AG09309 (cell line): ENCODE data around the gene TSHZ1.

Experiments
- DNase-seq: peaks from one replicate; pipeline ENCODE4 v3.0.0-alpha.2; 2010; ENCODE audit warnings: low read depth
- H3K4me3 ChIP-seq: 2 replicates; pipeline ENCODE4 v1.5.1; 2011; ENCODE audit warnings: mild to moderate bottlenecking, low read depth, low read length, moderate library complexity; ENCODE audit not compliant: control insufficient read depth
- TF ChIP-seq, protein P1 (sequence below): IDR thresholded peaks from 2 replicates; pipeline ENCODE4 v1.5.1; 2011; ENCODE audit warnings: mild to moderate bottlenecking, low read depth, low read length, inconsistent platforms; ENCODE audit not compliant: insufficient read depth, control insufficient read depth; ENCODE audit errors: missing control alignments

Gene TSHZ1

DNA sequence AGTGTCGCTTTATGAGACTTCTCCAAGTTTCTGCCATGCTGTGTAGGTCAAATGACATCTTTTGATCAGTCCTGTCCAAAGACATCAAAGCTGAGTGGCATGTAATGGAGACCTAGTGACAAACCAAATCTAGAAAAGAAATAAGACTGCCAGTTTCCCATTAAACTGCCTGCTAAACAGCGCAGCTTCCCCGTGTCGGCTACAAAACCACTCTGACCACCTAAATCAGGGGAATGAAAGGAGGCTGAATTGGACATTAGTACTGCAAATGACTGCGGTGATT lies 57.7 kb downstream of the TSHZ1 start:
- H3K4me3 ChIP-seq: no peak overlapping the region
- DNase-seq: no peak
- TF ChIP-seq, protein P1, sequence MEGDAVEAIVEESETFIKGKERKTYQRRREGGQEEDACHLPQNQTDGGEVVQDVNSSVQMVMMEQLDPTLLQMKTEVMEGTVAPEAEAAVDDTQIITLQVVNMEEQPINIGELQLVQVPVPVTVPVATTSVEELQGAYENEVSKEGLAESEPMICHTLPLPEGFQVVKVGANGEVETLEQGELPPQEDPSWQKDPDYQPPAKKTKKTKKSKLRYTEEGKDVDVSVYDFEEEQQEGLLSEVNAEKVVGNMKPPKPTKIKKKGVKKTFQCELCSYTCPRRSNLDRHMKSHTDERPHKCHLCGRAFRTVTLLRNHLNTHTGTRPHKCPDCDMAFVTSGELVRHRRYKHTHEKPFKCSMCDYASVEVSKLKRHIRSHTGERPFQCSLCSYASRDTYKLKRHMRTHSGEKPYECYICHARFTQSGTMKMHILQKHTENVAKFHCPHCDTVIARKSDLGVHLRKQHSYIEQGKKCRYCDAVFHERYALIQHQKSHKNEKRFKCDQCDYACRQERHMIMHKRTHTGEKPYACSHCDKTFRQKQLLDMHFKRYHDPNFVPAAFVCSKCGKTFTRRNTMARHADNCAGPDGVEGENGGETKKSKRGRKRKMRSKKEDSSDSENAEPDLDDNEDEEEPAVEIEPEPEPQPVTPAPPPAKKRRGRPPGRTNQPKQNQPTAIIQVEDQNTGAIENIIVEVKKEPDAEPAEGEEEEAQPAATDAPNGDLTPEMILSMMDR: no peak

DNA sequence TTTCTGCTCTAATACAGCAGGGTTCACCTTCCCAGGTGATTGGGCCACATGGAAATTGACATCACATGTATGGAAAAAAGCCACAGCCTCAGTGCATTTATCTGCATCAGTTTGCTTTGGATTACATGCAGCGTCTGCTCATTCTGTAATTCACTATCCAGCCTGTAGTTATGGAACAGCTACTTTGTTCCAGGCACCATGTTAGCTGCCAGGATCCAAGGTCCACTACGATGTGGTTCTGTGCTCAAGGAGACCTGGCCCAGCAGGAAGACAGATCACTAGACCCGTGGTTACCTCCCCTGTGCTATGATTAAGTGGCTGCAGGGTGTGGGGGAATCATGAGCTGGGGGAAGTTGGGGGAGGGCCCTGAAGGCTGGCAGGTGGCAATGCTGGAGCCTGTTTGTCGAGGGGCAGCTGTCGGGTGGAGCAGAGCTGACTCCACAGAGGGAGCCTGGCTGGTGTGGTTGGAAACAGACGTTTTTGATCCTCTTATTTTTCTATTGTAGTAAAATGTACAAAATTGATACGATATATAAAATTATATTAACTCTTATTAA lies 58.6 kb downstream of the TSHZ1 start:
- no peak overlapping the region for H3K4me3 ChIP-seq
- TF ChIP-seq, protein P1: no peak
- no peak for DNase-seq

DNA sequence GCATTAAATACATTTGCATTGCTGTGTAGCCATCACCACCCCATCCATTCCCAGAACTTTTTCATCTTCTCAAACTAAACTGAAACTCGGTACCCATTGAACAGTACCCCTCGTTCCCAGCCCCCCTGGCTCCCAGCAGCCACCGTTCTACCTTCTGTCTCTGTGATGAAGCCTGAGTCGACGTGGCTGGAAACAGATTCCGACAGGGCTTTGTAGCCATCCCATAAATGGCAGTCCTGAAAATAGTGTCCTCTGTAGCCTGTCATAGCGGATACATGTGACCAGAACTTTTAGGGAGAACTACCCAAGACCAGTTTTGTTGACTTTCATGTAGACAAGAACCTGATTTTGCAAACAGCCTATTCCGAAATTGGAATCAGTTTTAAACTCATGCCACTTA lies 59.1 kb downstream of the TSHZ1 start:
- H3K4me3 ChIP-seq: no peak overlapping the region
- no peak for DNase-seq
- TF ChIP-seq, protein P1: no peak

DNA sequence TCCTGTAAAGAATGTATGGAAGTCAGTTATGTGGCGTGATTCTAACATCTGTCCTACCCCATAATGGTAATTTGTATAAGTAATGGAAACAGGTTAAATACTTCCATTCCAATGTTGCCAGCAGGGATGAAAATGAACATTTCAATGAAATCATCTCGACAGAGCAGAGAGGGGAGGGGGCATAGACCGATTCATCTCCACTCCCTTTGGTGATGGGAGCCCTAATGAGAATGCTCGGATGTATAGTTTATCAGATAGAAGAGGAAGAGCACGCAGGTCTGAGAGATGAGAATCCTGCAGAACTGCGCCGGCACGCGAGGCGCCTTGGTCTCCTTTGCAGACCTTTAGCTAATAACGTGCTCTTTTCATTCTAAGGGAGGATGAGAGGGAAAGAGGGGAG lies 61.4 kb downstream of the TSHZ1 start:
- H3K4me3 ChIP-seq: no peak overlapping the region
- TF ChIP-seq, protein P1: no peak
- no peak for DNase-seq

DNA sequence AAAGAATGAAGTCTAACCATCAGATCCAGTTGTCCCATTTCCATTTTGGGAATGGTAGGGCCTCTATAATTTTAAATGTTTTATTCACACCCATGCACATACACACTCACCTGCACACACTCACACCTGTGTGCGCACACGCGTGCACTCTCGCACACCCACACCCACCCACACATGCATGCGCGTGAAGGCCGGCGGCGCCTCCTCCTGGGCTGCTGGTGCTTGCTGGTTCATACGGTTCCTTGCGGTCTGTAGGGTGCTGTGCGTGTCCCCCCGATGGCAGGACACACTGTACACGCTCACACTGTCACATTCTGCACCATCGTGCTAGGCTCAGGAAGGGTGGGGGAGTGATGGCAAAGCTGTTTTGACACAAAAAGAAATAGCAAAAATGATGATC lies 63.2 kb downstream of the TSHZ1 start:
- H3K4me3 ChIP-seq: no peak overlapping the region
- TF ChIP-seq, protein P1: no peak
- DNase-seq: no peak

DNA sequence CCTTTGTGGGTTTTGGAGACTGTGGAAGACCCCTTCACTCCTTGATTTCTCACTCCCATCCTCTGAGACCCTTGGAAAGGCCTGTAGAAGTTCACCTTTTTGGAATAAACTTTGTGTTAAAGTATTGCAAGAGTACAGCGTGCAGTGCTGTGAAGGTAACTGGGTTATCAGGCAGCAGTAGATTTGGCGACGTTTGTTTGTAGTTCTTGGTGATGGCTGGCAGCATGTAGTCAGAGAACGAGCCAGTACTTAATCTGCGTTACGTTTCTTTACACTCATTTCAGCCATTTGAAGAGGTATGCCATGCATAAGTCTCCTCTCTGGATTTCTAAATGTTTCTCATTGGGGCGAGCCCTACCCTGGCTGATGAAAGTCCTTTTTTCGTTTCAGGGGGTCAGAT lies 64.6 kb downstream of the TSHZ1 start:
- TF ChIP-seq, protein P1: no peak
- no peak for DNase-seq

More for the DNA sequence above, 64.6 kb downstream of the TSHZ1 start:
- H3K4me3 ChIP-seq: no peak overlapping the region
